GM18858 (cell line): Measurements from ENCODE around the gene ANO6.
"Not testable (repeated sequence)": the region's sequence is repeated elsewhere in the genome, so short reads cannot be mapped to it uniquely, and the experiment has no call there.

ENCODE experiments used
- ATAC-seq: cut with Tn5 transposase; IDR thresholded peaks from one replicate; pipeline ENCODE4 v1.9.1; 2021; ENCODE audit not compliant: unreplicated experiment

The ANO6 gene

GRCh38 chr12:45389426-45389825 lies 173.5 kb downstream of the ANO6 start:
- ATAC-seq = no peak

- ATAC-seq = not testable (repeated sequence)
Observed at GRCh38 chr12:45397499-45397898, 181.6 kb downstream of the ANO6 start.

- no peak for ATAC-seq
Observed at GRCh38 chr12:45398552-45398951, 182.7 kb downstream of the ANO6 start.

DNA sequence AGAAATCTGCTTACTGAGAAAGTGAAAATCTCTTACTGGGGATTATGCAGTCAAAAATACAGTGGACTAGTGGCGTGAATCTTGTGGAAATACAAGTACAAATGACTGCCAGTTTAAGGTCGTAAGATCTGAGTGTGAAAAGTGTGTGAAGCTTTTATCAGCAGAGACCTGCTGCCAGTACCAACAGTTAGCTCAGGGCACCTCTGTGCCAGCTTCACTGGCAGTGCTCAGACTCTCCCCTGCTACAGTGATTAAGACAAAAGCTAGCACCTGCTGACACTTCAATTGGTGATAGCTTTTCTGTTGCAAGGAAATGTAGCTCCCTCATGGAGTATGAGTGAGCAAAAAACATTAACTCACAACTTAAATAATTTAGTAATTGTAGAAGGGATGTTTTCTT lies 185.1 kb downstream of the ANO6 start:
- ATAC-seq = no peak

- no peak for ATAC-seq
Observed at GRCh38 chr12:45402288-45402687, 186.4 kb downstream of the ANO6 start.

DNA sequence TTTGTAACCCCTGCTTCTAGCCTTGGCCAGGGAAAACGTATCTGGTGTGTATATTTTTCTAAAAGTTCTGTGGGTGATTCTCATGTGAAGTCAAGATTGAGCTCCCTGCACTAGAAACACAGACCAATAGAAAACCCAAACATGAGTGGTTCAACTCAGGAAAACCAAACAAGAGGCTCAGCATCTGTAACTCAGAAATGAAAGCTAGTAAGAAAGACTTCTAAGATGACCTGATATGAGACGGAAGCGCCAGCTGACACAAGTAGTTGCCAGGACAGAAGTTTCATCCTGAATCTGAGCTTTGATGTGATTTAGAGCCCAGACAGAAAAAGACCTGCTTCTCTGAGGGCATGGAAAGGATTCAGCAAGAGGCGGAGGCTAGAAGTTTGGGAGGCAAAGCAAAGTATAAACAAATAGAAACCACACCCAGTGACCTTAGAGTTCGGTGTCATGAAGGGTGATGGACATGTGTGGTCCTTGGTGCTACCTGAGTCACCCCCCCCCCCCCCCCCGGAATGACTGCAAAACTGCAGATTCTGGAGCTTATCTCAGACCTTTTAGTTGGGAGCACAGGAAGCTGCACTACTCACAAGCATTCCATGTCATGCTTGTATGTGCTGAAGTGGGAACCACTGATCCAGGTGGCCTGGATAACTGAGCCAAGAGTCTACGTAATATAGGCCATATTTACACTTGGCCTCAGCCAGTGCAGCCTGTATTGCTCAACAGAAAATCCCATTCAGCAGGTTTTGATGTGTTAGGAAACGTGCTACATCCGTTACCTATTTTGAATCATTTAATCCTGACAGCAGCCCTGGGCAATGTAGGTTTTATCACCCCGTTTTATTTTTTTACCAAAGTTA lies 191.3 kb downstream of the ANO6 start:
- no peak for ATAC-seq

- no peak for ATAC-seq
Observed at GRCh38 chr12:45407981-45408728, 192.3 kb downstream of the ANO6 start.

DNA sequence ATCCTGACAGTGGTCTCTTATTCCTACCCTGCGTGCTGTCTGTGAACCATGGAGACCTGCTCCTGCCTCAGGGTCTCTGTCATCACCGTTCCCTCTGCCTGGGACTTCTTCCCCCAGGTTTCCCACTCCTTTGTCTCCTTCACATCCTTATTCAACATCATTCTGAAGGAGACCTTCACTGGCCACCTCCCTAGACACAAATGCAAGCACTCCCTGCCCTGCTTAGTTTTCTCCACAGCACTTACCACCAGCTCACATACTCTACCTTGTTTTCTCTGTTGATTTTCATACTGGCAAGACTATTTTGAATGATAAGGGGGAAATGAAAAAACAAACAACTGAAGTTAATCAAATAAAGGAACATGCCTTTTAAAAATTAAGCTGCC lies 192.8 kb downstream of the ANO6 start:
- no peak for ATAC-seq

DNA sequence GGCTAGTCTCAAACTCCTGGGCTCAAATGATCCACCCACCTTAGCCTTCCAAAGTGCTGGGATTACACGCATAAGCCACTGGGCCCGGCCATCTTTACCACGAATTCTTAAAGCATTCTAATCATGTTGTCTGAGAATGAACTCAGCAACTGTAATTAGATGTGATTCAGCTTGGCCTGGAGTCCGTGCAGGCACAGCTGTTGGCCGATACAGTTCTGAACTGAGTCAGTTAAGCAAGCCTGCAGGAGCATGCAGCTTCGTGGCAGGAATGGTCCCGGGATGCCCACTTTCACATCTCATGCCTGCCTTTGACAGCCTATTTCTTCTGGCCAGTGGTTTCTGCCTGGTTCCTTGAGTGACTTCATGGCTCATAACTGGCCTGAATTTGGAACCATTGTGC lies 194.1 kb downstream of the ANO6 start:
- no peak for ATAC-seq

- ATAC-seq = no peak
Observed at GRCh38 chr12:45411626-45412025, 195.7 kb downstream of the ANO6 start.

GRCh38 chr12:45415393-45415817 lies 199.5 kb downstream of the ANO6 start:
- peak; percentile 97 for ATAC-seq

- no peak for ATAC-seq
Observed at GRCh38 chr12:45416126-45416525, 200.2 kb downstream of the ANO6 start.

DNA sequence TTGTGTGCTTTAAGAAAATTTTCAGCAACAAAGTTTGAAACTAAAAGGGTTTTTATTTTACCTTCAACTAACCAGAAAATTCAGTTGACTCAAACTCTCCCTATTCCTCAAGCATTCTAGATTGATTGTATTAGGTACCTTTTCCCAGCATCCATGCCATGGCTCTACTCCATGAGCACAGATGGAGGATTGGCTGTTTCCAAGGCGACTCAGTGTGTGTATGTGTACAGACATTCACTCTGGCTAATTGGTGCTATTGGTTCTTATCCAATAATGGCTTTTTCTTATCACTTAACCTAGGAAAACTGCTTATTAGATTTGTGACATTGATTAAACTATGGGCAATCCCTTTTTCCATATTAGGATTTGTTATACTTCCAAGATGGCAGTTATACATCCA lies 202.6 kb downstream of the ANO6 start:
- ATAC-seq = no peak

- ATAC-seq = no peak
Observed at GRCh38 chr12:45419317-45419814, 203.5 kb downstream of the ANO6 start.

DNA sequence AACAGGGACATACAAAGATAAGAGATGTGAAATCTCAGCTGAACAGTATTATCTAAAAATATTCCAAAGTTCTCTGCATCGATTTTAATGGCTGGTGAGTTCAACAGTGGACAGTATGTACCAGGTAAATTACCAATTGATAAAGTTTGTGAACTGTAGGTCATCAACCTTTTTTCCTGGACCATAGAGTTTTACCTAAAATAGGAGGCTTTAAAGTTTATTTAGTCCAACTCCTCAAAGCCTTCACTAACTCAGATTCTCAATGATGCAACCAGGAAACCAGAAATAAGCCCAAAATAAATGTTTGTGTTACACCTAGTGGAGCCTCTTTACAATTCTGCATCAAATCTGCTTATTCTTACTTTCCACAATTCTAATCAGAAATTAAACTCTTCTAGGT lies 205.8 kb downstream of the ANO6 start:
- no peak for ATAC-seq

DNA sequence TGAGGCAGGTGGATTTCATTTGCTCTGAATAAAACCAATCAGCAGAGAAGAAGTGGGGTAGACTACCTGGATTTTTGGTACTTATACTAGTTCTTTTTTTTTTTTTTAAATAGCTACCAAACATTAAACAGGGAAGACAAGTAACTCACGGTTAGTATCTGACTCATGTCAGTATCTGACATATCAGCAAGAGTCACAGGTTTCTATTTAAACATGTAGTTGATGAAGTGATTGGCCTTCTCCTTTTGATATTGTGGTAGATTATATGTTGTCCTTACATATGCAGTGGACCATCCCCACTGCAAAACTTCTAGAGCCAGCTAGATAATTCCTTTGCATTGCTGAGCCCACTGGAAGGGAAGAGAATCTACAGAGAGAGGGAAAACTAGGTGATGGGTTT lies 208.0 kb downstream of the ANO6 start:
- no peak for ATAC-seq

- ATAC-seq = no peak
Observed at GRCh38 chr12:45425426-45425825, 209.5 kb downstream of the ANO6 start.

DNA sequence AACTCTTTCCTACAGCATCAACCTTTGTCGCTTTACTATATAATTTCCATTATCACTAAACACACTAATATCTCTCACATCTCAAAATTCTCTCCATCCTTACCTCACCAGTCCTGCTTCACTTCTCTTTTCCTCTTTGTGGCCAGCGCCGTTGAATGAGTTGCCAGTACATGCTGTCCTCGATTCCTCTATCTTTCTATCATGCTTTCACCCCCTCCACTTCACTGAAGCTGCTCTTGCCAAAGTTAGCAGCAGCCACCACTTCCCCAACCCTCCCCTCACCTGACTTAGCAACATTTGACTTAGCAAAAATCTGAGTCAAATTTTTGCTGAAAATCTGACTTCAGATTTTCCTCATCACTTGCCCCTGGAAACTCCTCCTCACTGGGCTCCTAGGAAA lies 210.4 kb downstream of the ANO6 start:
- ATAC-seq = no peak

- no peak for ATAC-seq
Observed at GRCh38 chr12:45427042-45427441, 211.1 kb downstream of the ANO6 start.

DNA sequence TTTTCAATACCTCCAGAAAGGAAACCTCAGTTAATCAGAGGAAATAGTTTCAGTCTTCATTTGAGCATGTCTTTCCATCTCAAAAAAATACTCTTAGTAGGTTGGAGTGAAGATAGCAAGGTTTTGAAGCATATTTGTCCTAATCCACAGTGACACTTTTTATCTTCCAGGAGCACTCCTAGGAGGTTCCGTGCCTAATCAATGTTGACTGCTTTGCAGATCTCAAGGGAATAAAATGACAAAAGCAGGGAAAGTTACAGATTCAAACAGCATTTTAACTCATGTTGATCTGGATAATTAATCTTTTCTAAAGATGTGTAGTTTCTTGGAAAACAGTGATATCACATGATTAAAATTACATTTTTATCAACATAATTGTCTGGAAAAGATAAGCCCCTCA lies 213.9 kb downstream of the ANO6 start:
- no peak for ATAC-seq

DNA sequence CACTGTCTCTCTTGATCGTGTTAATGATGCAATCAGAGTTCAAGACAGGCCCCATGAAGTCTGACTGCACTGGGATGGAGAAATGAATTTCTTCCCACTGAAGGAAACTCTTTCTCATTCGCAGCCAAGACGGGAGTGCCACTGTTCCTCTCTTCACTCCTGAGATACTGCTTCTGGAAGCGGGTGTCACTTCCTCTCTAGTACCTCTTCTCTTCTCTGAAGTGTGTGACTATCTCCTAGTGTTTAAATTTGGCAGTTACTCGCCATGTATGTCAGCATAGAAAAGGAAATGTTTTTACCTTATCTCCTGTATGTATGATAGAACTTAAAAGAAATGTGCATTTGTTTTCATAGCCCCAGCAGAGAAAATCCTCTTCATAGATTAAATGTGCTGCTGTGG lies 215.2 kb downstream of the ANO6 start:
- no peak for ATAC-seq

DNA sequence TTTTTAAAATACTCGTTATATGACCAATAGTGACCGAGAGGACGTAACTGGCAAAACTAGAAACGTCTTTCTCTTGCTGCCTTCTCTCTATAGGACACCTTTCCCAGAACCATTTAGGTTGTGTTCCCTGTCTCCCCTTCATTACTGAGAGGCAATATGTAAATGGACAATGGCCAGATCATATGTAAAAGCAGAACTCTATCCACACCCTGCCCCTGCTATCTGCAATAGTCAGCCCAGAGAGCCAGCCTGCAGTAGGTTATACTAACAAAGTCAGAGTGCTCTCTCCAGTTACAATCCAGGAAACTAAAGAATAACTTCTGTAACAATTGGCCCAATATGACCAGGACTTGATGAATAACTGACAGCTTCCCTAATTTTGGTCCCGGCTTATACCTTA lies 216.8 kb downstream of the ANO6 start:
- no peak for ATAC-seq
